Measurements from ENCODE around the gene GBE1. TPM values are rescaled to one million over a fixed set of nuclear protein-coding genes. Genes with fewer than 3 reads are reported as not detected.

Gene GBE1
- total and polyA plus RNA-seq, 9 of the 15 experiments (the other 6 are each of a cell fraction or from before 2014, with no cell fraction given): 7.9 to 25.6 (median 13.1) TPM

GRCh38 chr3:81760924-81761903 lies at the start of gene GBE1 (continued):
- TF ChIP-seq MAFF (IDR thresholded peaks at IDR 0.05; ENCODE audit: low read length): no peak
- no peak for TF ChIP-seq ZNF239 (CRISPR knock-in tag; IDR thresholded peaks at IDR 0.05)
- TF ChIP-seq ATF4 (CRISPR knock-in tag; IDR thresholded peaks at IDR 0.05): no peak
- no peak for TF ChIP-seq SMAD3 (CRISPR knock-in tag; conservative IDR thresholded peaks at IDR 0.05)
- TF ChIP-seq EZH2 (IDR thresholded peaks at IDR 0.05; ENCODE audit: borderline replicate concordance, low read depth, low read length): no peak
- peak; percentile 29 for TF ChIP-seq ARID1B (IDR thresholded peaks at IDR 0.05)
- no peak for TF ChIP-seq ZFP36 (IDR thresholded peaks at IDR 0.05; ENCODE audit: low read depth, low read length, partially characterized antibody)
- peak; percentile 91 for TF ChIP-seq SUPT5H (IDR thresholded peaks at IDR 0.05)
- TF ChIP-seq NFYB (IDR thresholded peaks at IDR 0.05; ENCODE audit: extremely low read depth, insufficient read length): no peak
- no peak for TF ChIP-seq HIVEP1 (CRISPR knock-in tag; IDR thresholded peaks at IDR 0.05)
- no peak for TF ChIP-seq NFXL1 (CRISPR knock-in tag; IDR thresholded peaks at IDR 0.05)
- no peak for TF ChIP-seq ZNF655 (CRISPR knock-in tag; IDR thresholded peaks at IDR 0.05)
- no peak for TF ChIP-seq ZNF324 (CRISPR knock-in tag; IDR thresholded peaks at IDR 0.05)
- no peak for TF ChIP-seq ZNF140 (CRISPR knock-in tag; IDR thresholded peaks at IDR 0.05)
- no peak for TF ChIP-seq ZNF76 (CRISPR knock-in tag; IDR thresholded peaks at IDR 0.05; ENCODE audit: borderline replicate concordance)
- TF ChIP-seq ZNF785 (CRISPR knock-in tag; IDR thresholded peaks at IDR 0.05): no peak
- TF ChIP-seq ELF4 (CRISPR knock-in tag; IDR thresholded peaks at IDR 0.05): no peak
- TF ChIP-seq SMAD1 (IDR thresholded peaks at IDR 0.05; ENCODE audit: low read depth, low read length, partially characterized antibody): no peak
- TF ChIP-seq, protein P1, sequence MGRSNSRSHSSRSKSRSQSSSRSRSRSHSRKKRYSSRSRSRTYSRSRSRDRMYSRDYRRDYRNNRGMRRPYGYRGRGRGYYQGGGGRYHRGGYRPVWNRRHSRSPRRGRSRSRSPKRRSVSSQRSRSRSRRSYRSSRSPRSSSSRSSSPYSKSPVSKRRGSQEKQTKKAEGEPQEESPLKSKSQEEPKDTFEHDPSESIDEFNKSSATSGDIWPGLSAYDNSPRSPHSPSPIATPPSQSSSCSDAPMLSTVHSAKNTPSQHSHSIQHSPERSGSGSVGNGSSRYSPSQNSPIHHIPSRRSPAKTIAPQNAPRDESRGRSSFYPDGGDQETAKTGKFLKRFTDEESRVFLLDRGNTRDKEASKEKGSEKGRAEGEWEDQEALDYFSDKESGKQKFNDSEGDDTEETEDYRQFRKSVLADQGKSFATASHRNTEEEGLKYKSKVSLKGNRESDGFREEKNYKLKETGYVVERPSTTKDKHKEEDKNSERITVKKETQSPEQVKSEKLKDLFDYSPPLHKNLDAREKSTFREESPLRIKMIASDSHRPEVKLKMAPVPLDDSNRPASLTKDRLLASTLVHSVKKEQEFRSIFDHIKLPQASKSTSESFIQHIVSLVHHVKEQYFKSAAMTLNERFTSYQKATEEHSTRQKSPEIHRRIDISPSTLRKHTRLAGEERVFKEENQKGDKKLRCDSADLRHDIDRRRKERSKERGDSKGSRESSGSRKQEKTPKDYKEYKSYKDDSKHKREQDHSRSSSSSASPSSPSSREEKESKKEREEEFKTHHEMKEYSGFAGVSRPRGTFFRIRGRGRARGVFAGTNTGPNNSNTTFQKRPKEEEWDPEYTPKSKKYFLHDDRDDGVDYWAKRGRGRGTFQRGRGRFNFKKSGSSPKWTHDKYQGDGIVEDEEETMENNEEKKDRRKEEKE (IDR thresholded peaks at IDR 0.05; ENCODE audit: borderline replicate concordance in 1 of 2, control insufficient read depth in 1 of 2, low read depth in 2 of 2, low read length in 1 of 2): no peak
- peak; percentile 65; the same call in 1 of the 2 replicates for TF ChIP-seq NCOA1 (IDR thresholded peaks at IDR 0.05; ENCODE audit: low read depth)
- TF ChIP-seq CREB1 (IDR thresholded peaks at IDR 0.05): no peak
- no peak for TF ChIP-seq CREB1 (CRISPR knock-in tag; IDR thresholded peaks at IDR 0.05)
- no peak for TF ChIP-seq TCF7L2 (IDR thresholded peaks at IDR 0.05; ENCODE audit: low read depth, low read length)
- TF ChIP-seq ZNF445 (CRISPR knock-in tag; IDR thresholded peaks at IDR 0.05; ENCODE audit: low read depth): no peak
- TF ChIP-seq HNRNPL (IDR thresholded peaks at IDR 0.05; ENCODE audit: low read depth, low read length): 0 out of 2 replicates have a peak, but pooled peaks have one; percentile 68
